Measurements from ENCODE around the gene IFNAR2.
"Not testable (repeated sequence)": the region's sequence is repeated elsewhere in the genome, so short reads cannot be mapped to it uniquely, and the experiment has no call there.

Gene IFNAR2

DNA sequence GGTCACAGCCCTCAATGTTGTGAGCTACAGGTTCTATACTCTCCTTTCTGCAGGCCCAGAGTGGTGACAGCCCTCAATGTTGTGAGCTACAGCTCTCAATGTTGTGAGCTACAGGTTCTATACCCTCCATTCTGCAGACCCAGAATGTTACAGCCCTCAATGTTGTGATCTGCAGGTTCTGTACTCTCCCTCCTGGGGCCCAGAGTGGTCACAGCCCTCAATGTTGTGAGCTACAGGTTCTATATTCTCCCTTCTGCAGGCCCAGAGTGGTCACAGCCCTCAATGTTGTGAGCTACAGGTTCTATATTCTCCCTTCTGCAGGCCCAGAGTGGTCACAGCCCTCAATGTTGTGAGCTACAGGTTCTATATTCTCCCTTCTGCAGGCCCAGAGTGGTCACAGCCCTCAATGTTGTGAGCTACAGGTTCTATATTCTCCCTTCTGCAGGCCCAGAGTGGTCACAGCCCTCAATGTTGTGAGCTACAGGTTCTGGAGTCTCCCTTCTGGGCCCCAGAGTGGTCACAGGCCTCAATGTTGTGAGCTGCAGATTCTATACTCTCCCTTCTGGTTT lies 9.9 kb downstream of the IFNAR2 start:
- Mint-ChIP-seq H3K4me3 (peak overlapping the region; percentile 67 to 68), H3K4me1 (ENCODE audit: low read depth in 2 of 2) (peaks cover 57 to 78% of the 10 kb centered on the region in 2 donors), H3K36me3 (ENCODE audit: insufficient read depth) (peaks cover 29% of the 10 kb centered on the region), H3K27ac (peak overlapping the region; percentile 91 to 95)
- not testable (repeated sequence) for DNase-seq; H3K27me3 Mint-ChIP-seq; ATAC-seq (replicated peaks); H3K9me3 Mint-ChIP-seq

- DNase-seq, result no peak
- peak overlapping the region; percentile 91 to 95 for H3K27ac Mint-ChIP-seq
- H3K27me3 Mint-ChIP-seq, result no peaks in the 10 kb centered on the region
- no peak for ATAC-seq (replicated peaks)
- H3K4me1 Mint-ChIP-seq (ENCODE audit: low read depth in 2 of 2), result peaks cover 62 to 82% of the 10 kb centered on the region in 2 donors
- peak overlapping the region; percentile 23 to 48 for H3K4me3 Mint-ChIP-seq
- peaks cover 34% of the 10 kb centered on the region for H3K36me3 Mint-ChIP-seq (ENCODE audit: insufficient read depth)
- no peaks in the 10 kb centered on the region for H3K9me3 Mint-ChIP-seq
Observed at GRCh38 chr21:33240404-33240803, 10.7 kb downstream of the IFNAR2 start.

DNA sequence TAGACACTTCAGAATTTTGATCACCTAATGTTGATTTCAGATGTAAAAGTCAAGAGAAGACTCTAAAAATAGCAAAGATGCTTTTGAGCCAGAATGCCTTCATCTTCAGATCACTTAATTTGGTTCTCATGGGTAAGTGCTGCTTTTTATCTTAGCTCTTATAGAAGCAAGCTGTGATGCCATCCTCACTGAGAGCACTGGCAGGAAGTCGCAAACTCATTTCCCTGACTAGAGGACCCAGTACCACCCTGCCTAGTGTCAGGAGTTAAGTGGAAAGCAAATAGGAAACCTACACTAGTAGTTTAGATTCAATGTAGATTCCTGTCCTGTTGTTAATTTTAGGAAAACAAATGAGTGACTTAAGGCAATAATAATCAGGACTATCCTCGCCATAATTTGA lies 12.1 kb downstream of the IFNAR2 start:
- Mint-ChIP-seq H3K4me3 (peak overlapping the region; percentile 18 to 42), H3K36me3 (ENCODE audit: insufficient read depth) (peaks cover 49% of the 10 kb centered on the region), H3K9me3 (no peaks in the 10 kb centered on the region), H3K4me1 (ENCODE audit: low read depth in 2 of 2) (peaks cover 56 to 75% of the 10 kb centered on the region in 2 donors), H3K27me3 (no peaks in the 10 kb centered on the region), H3K27ac (peak overlapping the region; percentile 71 to 91)
- ATAC-seq (replicated peaks) (no peak), DNase-seq (no peak)

DNA sequence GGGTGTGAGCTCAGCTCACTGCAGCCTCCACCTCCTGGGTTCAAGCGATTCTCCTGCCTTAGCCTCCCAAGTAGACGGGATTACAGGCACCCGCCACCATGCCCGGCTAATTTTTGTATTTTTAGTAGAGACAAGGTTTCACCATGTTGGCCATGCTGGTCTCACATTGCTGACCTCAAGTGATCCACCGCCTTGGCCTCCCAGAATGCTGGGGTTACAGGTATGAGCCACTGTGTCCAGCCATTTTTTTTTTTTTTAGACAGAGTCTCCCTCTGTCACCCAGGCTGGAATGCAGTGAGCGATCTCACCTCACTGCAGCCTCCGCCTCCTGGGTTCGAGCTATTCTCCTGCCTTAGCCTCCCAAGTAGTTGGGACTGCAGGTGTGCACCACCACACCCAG lies 13.1 kb downstream of the IFNAR2 start:
- not testable (repeated sequence) for H3K9me3 Mint-ChIP-seq; H3K27me3 Mint-ChIP-seq; ATAC-seq (replicated peaks); H3K4me3 Mint-ChIP-seq; DNase-seq
- peak overlapping the region in 1 of 2 donors; percentile 94 for H3K27ac Mint-ChIP-seq
- peaks cover 47 to 70% of the 10 kb centered on the region in 2 donors for H3K4me1 Mint-ChIP-seq (ENCODE audit: low read depth in 2 of 2)
- peaks cover 59% of the 10 kb centered on the region for H3K36me3 Mint-ChIP-seq (ENCODE audit: insufficient read depth)

DNA sequence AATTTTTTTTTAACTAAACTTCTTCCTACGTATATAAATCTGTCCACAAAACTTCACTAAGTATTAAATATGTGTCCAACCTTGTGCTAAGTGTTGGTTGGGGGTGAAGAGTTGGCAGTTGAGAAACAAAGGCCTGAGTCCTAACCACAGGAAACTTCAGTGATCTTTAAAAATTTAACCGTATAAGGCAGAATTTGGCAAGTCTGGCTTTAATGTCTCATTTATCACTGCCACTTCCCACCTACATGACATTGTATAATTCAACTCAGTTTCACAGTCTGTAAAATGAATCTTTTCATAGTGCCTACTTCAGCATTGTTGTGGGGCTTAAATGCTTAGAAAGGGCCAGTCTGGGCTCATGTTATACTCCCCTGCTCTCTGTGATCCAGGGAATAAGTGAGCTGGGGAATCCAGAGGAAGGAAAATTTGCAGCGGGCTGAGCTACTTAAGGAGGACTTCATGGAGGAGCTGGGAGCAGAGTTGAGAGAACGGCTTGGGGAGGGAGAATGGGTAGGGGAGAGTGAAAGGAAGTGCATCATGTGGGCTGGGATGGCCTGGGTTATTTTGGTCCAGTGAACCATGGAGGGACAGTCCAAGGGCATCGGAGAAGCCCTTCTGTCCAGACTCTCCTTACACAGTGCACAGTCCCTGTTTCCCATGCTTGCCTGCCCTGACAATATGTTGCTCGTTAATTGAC lies 14.5 kb downstream of the IFNAR2 start:
- ATAC-seq (replicated peaks) (peak; percentile 70), DNase-seq (no peak)
- Mint-ChIP-seq H3K9me3 (no peaks in the 10 kb centered on the region), H3K27ac (peak overlapping the region; percentile 91 to 94), H3K4me3 (peak overlapping the region; percentile 65 to 70), H3K36me3 (ENCODE audit: insufficient read depth) (peaks cover 73% of the 10 kb centered on the region), H3K4me1 (ENCODE audit: low read depth in 2 of 2) (peaks cover 39 to 56% of the 10 kb centered on the region in 2 donors), H3K27me3 (no peaks in the 10 kb centered on the region)

DNA sequence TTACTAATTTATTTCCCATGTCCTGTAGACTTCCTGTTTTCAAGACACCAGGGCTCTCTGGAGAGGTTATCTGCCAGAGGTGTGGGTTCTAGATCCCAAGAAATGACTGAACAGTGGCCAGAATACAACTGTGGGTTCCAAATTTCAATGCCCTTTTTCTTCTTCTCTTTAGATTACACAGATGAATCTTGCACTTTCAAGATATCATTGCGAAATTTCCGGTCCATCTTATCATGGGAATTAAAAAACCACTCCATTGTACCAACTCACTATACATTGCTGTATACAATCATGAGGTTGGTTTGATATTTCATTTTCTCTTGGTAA lies 15.0 kb downstream of the IFNAR2 start:
- Mint-ChIP-seq H3K27me3 (no peaks in the 10 kb centered on the region), H3K36me3 (ENCODE audit: insufficient read depth) (peaks cover 78% of the 10 kb centered on the region), H3K27ac (peak overlapping the region; percentile 91 to 94), H3K4me3 (peak overlapping the region; percentile 65 to 70), H3K9me3 (no peaks in the 10 kb centered on the region), H3K4me1 (ENCODE audit: low read depth in 2 of 2) (peaks cover 39 to 58% of the 10 kb centered on the region in 2 donors)
- no peak for ATAC-seq (replicated peaks)
- no peak for DNase-seq

GRCh38 chr21:33245289-33245918 lies 15.7 kb downstream of the IFNAR2 start:
- peak overlapping the region; percentile 65 to 70 for H3K4me3 Mint-ChIP-seq
- no peaks in the 10 kb centered on the region for H3K27me3 Mint-ChIP-seq
- H3K36me3 Mint-ChIP-seq (ENCODE audit: insufficient read depth), result peaks cover 84% of the 10 kb centered on the region
- ATAC-seq (replicated peaks), result no peak
- no peak for DNase-seq
- peaks cover 35 to 56% of the 10 kb centered on the region in 2 donors for H3K4me1 Mint-ChIP-seq (ENCODE audit: low read depth in 2 of 2)
- H3K27ac Mint-ChIP-seq, result peak overlapping the region; percentile 91 to 94
- H3K9me3 Mint-ChIP-seq, result no peaks in the 10 kb centered on the region

DNA sequence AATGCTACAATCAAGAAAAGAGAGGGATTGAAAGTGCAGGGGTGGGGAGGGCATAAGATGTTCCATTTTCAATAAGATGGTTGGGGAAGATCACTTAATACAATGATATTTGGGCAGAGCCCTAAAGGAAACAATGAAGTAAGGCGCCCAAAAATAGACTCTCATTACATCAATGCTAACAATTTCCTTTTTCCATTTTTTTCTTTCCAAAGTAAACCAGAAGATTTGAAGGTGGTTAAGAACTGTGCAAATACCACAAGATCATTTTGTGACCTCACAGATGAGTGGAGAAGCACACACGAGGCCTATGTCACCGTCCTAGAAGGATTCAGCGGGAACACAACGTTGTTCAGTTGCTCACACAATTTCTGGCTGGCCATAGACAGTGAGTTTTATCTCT lies 16.8 kb downstream of the IFNAR2 start:
- Mint-ChIP-seq H3K4me1 (ENCODE audit: low read depth in 2 of 2) (peaks cover 34 to 49% of the 10 kb centered on the region in 2 donors), H3K9me3 (no peaks in the 10 kb centered on the region), H3K4me3 (no peak overlapping the region), H3K27ac (peak overlapping the region in 1 of 2 donors; percentile 49), H3K27me3 (no peaks in the 10 kb centered on the region), H3K36me3 (ENCODE audit: insufficient read depth) (peaks cover 95% of the 10 kb centered on the region)
- no peak for DNase-seq
- no peak for ATAC-seq (replicated peaks)

DNA sequence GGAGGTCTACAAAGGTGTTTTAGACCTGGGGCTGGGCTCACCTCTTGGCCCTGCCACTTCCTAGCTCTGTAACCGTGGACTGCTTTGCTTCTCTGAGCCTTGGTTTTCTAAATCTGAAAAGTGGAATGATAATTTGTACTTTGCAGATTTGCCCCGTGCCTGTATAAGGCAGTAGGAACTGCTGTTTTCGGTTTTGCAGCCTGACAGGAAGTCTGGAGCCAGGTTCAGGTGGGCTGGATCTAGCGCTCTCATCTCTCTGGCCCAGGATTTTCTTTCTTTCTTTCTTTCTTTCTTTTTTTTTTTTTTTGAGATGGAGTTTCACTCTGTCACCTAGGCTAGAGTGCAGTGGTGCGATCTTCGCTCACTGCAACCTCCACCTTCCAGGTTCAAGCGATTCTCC lies 17.2 kb downstream of the IFNAR2 start:
- ATAC-seq (replicated peaks) (no peak), DNase-seq (no peak)
- Mint-ChIP-seq H3K9me3 (no peaks in the 10 kb centered on the region), H3K27ac (peak overlapping the region; percentile 38 to 90), H3K4me1 (ENCODE audit: low read depth in 2 of 2) (peaks cover 30 to 44% of the 10 kb centered on the region in 2 donors), H3K27me3 (no peaks in the 10 kb centered on the region), H3K36me3 (ENCODE audit: insufficient read depth) (peaks cover 98% of the 10 kb centered on the region), H3K4me3 (no peak overlapping the region)

GRCh38 chr21:33247599-33247998 lies 17.9 kb downstream of the IFNAR2 start:
- no peak overlapping the region for H3K4me3 Mint-ChIP-seq
- H3K9me3 Mint-ChIP-seq, result no peaks in the 10 kb centered on the region
- peaks cover 27 to 41% of the 10 kb centered on the region in 2 donors for H3K4me1 Mint-ChIP-seq (ENCODE audit: low read depth in 2 of 2)
- H3K27ac Mint-ChIP-seq, result peak overlapping the region; percentile 79 to 90
- no peaks in the 10 kb centered on the region for H3K27me3 Mint-ChIP-seq
- DNase-seq, result no peak
- H3K36me3 Mint-ChIP-seq (ENCODE audit: insufficient read depth), result peaks cover 98% of the 10 kb centered on the region
- no peak for ATAC-seq (replicated peaks)

GRCh38 chr21:33249331-33250002 lies 19.7 kb downstream of the IFNAR2 start:
- no peak for DNase-seq
- H3K36me3 Mint-ChIP-seq (ENCODE audit: insufficient read depth), result peaks cover 97% of the 10 kb centered on the region
- ATAC-seq (replicated peaks), result no peak
- peak overlapping the region; percentile 18 to 94 for H3K27ac Mint-ChIP-seq
- H3K4me3 Mint-ChIP-seq, result peak overlapping the region in 1 of 2 donors; percentile 18
- peaks cover 19 to 35% of the 10 kb centered on the region in 2 donors for H3K4me1 Mint-ChIP-seq (ENCODE audit: low read depth in 2 of 2)
- H3K27me3 Mint-ChIP-seq, result no peaks in the 10 kb centered on the region
- no peaks in the 10 kb centered on the region for H3K9me3 Mint-ChIP-seq

DNA sequence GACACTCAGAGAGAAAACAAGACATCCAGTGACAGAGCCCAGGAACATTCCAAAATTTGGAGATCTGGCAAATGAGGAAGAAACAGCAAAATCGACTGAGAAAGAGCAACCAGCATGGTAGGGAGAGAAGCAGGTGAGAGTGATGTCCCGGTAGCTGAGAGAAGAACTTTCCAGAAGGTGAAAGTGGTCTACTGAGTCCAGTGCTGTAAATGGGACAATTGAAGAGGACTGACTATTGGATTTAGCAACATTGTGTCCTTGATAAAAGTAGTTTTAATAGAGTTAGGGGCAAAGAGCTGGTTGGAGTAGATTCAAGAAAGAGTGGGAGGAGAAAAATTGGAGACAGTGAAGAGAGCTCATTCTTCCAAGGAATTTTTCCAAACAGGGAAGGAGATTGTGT lies 21.4 kb downstream of the IFNAR2 start:
- Mint-ChIP-seq H3K4me3 (no peak overlapping the region), H3K27me3 (no peaks in the 10 kb centered on the region), H3K36me3 (ENCODE audit: insufficient read depth) (peaks cover 95% of the 10 kb centered on the region), H3K9me3 (no peaks in the 10 kb centered on the region), H3K27ac (peak overlapping the region; percentile 18 to 94), H3K4me1 (ENCODE audit: low read depth in 2 of 2) (peaks cover 14 to 25% of the 10 kb centered on the region in 2 donors)
- no peak for DNase-seq
- no peak for ATAC-seq (replicated peaks)

- H3K4me1 Mint-ChIP-seq (ENCODE audit: low read depth in 2 of 2), result peaks cover 18 to 21% of the 10 kb centered on the region in 2 donors
- not testable (repeated sequence) for H3K4me3 Mint-ChIP-seq
Observed at GRCh38 chr21:33253382-33253781, 23.6 kb downstream of the IFNAR2 start.

More at GRCh38 chr21:33253382-33253781, 23.6 kb downstream of the IFNAR2 start:
- H3K9me3 Mint-ChIP-seq; DNase-seq; H3K27me3 Mint-ChIP-seq; ATAC-seq (replicated peaks): not testable (repeated sequence)
- Mint-ChIP-seq H3K27ac (peak overlapping the region; percentile 25 to 67), H3K36me3 (ENCODE audit: insufficient read depth) (peaks cover 87% of the 10 kb centered on the region)
